Gastrocnemius medialis (tissue), 4 donors: Measurements from ENCODE around the gene KRT4.

Experiments used
- CTCF ChIP-seq, 5 experiments: fragments of 450-650 bp in 3 of 5; fragments of 200-600 bp in 2 of 5; sonication (generic) in 2 of 5; IDR thresholded peaks in 4 of 5; conservative IDR thresholded peaks in 1 of 5; 1 replicate in 4 of 5; 2 replicates in 1 of 5; pipeline ENCODE4 v1.5.1; 2016 to 2019; ENCODE audit warnings: antibody characterized with exemption in 5 of 5, mild to moderate bottlenecking in 3 of 5, moderate library complexity in 3 of 5
- POLR2A ChIP-seq, 2 donors: fragments of 450-650 bp; IDR thresholded peaks; one replicate each; pipeline ENCODE4 v1.6.1; 2017; ENCODE audit warnings: antibody characterized with exemption in 2 of 2, mild to moderate bottlenecking in 2 of 2, moderate library complexity in 2 of 2

- TF ChIP-seq CTCF (IDR thresholded peaks at IDR 0.05 in 4 of 5, conservative IDR thresholded peaks at IDR 0.05 in 1 of 5) = no peak
- TF ChIP-seq POLR2A (IDR thresholded peaks at IDR 0.05) = no peak
These were observed 14.3 kb downstream of the KRT4 start for GRCh38 chr12:52799505-52800211.
